Measurements from ENCODE around the gene MTG1.

Gene MTG1, protein sequence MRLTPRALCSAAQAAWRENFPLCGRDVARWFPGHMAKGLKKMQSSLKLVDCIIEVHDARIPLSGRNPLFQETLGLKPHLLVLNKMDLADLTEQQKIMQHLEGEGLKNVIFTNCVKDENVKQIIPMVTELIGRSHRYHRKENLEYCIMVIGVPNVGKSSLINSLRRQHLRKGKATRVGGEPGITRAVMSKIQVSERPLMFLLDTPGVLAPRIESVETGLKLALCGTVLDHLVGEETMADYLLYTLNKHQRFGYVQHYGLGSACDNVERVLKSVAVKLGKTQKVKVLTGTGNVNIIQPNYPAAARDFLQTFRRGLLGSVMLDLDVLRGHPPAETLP
- total RNA-seq = 8.7 to 11.2 reads per million in 2 donors

DNA sequence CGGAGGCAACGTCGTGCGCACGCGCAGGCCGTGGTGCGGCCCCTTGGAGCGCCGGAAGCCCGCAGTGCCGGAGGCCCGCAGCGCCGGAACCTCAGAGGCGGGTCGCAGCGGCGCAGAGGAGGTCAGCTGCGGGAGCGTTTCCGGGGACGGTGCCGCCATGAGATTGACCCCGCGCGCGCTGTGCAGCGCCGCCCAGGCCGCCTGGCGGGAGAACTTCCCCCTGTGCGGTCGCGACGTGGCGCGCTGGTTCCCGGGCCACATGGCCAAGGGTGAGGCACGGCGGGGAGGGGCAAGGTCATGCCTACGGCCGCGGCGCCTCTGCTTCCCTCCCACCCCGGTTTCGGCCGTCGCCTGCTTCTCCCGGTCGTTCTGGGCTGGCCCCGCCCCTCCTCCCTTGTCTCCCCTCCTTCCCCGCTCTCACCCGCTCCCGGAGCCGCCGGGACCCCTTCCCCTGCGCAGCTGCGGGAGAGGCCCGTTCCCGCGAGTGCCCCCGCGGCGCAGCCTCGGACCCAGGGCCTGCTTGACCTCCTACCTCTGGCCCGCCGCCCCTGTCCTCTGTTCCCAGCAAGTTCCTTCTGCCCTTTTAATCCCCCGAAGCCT, at the start of gene MTG1:
Gene MTG1, plus strand, starts transcription at position 94 of the 600 bp plus-strand sequence. Its CDS starts 64 bp downstream, at position 158.
- peak; percentile 87 to 92 (median 91) for DNase-seq

DNA sequence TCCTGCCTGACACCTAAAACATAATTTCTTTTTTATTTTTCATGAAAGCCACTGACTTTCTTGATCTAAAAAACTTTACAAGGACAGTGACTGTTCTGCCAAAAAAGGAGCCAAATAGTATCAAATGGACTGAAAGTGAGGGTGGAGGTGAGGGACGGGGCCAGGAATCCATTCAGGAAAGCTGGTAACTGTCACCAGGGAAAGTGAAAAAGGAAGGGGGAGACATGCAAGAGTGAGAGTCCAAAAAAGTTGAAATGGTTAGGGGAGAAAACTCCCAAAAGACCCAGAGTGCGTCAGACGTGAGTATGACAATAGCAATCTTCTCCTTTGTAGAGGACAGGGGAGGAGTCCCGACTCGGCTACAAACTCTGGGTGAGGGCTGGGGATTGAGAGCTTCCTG, 49.7 kb upstream of the MTG1 start:
- DNase-seq = no peak

DNA sequence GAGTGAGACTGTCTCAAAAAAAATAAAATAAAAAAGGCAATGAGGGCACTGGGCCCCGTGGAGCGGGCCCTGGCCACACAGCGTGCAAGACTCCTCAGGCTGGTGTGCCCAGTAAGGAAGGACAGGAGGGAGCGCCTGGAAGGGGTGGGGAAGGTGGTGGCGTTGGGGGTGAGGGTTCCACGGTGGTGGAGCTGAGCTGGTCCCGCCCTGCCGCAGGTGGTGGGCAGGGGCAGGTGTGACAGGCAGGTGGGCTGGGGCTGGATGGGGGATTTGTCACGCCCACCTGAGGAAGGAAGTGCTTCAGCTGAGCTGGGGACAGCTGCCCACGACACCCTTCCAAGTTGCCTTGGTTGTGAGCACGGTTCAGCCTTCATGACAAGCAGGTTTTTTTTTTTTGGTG, 47.5 kb upstream of the MTG1 start:
- DNase-seq = no peak

DNA sequence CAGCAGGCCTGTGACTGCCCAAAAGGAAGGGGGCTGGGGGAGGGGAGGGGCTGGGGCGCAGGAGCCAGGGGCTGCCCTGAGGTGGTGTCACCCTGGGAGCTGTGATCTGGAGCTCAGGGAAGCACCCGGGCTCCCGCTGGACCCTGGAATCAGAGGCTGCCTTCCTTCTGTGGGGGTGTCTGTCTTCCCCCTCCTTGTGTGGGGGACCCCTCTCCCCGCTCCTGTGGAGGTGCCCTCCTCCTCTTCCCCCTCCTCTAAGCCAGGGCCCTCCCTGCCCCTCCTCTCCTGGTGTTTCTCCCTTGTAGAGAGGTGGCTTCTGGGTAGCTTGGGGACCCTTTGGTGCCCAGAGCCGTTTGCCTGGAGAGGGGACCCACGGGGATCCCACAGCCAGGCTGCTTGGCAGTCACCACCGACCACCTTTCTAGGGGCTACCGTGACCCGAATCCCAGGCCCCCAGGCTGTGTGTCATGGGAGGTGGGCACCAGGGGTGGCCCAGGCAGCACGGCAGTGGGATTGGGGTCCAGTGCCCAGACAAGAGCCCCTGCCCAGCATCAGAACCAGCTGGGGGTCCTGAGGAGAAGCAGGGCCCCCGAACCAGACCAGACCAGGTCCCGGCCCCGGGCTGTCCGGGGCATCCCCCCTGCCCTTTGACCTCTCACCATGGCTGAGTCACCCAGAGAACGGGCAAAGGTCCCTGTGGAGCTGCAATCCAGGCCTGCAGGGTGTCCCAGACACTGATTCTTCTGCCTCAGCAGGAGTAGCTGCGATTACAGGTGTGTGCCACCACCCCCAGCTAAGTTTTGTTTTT, 46.0 kb upstream of the MTG1 start:
- no peak for DNase-seq

DNA sequence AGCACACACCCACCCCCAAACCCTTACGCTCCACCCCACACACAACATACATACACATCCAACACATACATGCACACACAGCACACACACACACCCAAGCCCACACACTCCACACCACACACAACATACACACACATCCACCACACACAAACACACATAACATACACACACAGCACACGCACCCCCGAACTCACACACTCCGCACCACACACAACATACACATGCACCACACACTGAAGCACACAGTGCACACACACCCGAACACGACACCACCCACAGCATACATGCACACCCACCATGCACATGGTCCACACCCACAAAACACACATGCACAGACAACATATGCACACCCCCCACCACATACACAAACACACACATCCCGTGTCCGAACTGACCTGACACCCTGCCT, 44.8 kb upstream of the MTG1 start:
- no peak for DNase-seq

DNA sequence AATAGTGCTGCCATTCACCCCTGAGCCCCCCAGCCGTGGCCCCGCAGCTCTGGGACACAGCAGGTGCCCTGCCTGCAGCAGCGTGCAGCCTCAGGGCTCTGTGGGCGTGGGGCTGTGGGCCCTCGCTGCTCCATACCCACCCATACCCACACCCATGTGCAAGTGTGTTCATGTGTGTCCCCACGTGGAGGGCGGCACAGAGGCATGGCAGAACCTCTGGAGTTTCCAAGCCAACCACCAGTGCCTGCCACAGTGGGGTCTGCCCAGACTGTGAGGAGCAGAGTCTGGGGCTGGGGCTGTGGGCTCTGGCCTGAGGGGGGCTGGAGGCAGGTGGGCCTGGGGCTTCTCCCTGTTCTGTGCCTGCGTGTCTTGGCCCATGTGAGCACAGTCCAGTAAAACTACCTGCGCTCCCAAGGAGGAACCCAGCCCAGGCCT, 44.4 kb upstream of the MTG1 start:
- no peak for DNase-seq

DNA sequence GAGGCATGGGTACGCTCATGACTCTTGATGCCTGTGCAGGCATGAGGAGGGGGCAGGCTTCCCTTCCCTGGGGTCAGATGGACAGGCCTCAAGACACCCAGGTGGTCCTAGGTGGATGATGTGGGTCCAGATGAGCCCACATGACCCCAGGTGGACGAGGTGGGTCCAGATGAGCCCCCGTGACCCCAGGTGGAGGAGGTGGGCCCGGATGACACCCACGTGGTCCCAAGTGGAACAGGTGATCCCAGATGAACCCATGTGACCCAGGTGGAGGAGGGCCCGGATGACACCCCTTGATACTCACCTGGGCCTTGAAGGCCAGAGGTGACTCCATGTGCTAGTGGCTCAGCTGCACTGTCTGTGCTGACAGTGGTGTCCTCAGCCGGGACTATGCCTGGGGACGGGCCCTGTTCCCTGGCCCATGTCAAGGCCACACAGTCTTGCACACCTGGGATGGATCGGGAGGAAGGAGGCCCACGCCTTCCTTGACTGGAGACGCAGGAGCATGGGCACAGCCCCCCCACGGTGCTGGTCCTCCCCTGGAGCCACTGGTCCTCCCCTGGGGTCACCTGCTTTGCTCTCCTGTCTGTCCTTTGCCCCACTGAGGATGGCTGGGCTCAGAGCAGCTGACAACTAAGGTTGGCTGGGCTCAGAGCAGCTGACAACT, 43.5 kb upstream of the MTG1 start:
- no peak for DNase-seq

DNA sequence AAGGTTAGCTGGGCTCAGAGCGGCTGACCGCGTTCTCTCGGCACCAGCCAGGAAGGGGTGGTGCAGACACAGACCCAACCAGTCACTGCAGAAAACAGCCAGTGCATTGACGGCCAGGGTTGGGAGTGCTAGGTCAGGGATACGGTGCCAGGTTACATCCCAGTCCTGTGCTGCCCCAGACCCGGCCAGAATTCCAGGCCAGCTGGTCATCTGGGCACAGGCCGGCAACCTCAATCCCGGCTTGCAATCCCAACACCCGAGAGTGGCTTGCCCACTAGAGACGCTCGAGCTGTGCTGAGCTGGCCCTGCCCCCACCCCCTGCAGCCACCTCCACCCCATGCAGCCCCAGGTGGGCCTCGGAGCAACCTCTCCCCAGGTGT, 43.0 kb upstream of the MTG1 start:
- no peak for DNase-seq

DNA sequence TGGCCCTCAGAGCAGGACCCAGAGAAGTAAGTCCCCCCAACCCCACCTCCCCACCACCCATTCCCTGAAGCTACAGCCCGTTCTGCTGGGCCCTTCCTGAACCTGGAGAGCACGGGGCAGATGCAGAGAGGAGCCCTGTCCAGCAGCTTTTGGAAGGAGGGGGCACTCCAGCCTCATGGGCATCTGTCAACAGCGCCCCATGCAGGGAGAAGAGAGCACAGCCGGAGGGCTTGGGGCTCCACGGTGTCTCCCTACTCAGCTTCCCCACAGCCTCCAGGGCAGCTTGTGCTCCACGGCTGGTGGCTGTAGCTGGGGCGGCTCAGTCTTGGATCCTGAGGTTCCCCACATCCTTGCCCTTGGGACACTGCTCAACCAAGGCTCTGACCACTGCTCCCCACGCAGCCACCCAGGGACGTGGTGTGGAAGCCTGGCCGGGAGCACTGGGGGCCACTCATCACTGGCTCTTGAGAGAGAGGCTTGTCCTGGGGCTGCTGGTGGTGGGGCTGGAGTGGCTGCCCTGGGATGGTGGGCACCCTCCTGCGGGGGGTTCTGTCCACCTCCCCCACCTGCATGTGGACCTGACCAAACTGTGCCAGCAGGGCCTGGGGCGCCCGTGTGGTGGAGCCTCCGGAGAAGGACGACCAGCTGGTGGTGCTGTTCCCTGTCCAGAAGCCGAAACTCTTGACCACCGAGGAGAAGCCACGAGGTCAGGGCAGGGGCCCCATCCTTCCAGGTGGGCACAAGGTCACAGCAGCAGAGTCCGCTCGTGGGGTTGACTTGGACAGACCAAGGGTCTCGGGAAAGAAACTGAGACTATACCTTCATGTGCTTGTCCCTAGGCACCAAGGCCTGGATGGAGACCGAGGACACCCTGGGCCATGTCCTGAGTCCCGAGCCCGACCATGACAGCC, 42.3 kb upstream of the MTG1 start:
- no peak for DNase-seq

DNA sequence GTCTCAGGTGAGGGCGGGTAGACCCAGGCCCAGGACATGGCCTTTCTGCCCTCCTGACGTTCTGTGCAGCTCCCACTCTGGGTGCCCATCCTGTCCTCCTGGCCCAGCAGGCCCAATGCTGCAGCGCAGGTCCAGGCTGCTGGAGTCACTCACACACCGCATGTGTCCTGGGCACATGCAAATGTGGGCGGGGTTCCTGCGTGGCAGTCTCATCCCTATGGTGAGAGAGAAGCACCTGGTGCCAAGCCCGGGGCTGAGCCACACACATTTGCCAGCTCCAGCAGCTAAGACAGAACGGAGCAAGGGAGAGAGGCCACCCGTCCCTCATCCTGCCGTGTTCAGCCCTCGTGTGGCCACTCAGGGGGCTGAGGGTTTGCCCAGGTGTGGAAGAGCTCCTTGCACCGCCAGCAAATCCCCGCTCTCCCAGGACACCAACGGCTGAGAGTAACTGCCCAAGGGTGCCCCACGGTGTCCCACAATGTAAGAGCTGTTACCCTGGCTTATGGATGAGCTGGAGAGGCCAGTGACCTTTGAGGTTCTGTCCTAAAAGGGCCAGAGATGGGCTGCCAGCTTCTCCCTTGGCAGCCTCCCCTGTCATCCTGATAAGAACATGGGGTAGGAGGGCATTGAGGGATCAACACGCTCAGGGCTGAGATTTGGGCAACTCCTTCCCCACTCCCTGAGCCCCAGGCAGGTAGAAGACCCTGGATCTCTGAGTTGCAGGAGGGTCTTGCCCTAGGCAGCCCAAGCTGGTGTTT, 40.6 kb upstream of the MTG1 start:
- DNase-seq = no peak

DNA sequence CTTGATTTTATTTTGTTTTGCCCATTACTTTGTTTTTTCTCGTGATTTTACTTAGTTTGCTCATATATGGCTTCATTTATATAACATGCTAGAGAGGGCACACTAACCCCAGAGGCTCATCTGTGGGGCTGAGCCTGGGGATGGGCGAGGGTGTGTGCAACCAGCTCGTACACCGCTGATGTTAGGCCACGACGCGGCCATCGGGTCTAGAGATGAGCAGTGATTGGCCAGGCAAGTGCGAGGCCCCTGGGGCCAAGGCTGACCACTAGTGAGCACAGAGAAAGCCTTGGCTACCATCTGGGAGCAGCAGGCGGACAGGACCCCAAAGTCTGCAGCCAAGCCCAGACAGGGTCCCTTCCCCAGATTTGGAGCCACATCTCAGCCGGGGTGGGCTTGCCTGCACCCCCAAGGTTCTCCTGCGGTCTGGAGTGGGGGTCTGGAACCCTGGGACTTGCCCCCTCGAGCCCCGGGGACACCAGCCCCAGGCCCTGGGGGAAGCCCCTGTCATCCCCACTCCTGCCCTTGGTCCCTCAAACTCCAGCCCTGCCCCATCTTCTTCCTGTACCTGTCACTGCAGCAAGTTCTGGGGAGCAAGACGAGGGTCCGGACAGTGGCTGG, 39.9 kb upstream of the MTG1 start:
- no peak for DNase-seq

DNA sequence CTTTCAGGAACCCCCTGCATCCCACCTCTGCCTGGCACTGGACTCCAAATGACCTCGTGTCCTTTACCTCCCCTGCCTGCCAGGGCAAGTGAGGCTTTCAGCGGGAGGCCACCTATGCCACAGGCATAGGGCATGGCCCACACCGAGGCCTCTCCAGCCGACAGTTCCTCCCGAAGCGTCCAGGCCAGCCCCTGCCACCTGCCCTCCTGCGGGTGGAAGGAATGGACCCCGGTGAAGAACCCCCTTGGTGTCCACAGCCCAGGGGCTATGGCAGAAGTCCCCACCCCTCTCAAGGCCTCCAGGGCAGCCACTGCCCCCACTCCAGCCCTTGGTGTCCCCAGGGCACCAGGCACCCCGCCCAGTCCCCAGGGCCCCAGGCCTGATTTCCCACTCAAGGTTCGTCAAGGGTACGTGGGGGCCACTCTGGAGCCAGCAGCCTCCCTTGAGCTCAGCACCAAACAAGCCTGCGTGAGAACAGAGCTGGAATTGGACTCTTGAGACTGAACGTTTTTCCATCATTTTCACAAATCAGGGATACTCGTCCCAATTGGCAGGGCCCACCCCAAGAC, 39.2 kb upstream of the MTG1 start:
- no peak for DNase-seq

DNA sequence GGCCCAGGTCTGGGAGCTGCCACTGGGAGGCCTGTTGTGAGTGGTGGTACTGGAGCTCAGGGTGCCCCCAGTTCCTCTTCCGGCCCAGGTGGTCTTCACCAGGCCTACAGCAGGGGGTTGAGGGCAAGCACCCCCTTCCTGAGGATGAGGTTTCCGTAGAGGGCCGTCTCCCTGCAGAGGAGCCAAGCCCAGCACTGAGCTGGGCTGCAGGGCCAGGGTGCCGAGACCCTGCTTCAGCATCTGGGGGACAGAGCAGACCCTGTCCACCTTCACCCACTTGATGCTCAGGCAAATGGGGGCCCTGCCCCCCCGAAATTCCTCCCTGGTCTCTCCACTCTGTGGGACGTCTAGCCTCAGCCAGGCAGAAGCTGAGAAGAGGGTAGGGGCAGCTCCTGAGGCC, 38.7 kb upstream of the MTG1 start:
- DNase-seq = no peak

DNA sequence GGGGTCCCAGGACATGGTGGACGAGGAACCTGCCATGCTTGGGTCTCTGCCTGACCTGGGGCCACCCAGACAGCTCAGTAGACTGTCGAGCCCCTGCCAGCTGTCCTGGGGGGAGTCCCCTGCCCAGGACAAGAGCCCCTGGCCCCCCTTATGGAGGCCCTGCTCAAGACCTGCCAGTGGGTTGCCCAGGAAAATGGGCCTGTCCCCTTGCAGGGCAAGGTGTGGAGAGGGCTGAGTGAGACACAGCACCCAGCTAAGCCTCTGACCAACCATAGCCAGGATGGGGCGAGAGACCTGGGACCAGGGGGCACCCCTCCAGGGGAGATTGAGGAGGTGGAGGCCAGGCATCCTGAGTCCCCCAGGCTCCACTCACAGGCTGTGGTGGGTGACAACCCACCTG, 38.0 kb upstream of the MTG1 start:
- DNase-seq = no peak

DNA sequence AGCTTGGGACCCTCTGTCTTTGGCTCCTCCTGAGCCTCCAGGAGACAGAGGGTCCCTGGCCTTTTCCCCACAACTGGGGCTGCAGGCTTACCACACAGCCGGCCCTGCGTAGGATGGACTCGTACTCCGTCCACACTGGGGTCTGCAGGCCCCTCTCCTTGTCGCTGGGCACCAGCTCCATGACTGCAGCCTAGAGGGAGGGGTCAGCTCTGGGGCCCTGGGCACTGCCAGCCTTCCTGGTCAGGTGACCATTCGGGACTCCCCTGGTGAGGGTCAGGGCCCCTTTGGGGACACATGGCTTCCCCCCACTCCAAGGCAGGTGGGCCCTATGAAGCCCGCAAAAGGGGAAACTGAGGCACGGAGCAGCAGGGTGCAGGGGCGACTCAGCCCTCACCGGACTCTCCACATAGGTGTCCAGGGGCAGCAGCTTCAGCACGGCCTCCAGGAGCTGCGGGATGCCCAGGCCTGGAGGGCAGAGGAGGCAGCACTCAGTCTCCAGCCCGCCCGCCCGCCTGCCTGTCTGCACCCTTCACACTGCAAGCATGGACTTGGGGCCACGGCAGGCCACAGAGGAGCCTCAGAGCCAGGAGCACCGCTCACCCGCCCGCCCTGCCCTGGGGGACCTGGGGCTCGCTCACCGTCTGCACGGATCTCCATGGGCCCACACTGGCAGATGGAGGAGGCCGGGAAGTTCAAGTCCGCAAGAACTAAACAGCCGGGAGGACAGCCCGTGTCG, 37.2 kb upstream of the MTG1 start:
- no peak for DNase-seq

DNA sequence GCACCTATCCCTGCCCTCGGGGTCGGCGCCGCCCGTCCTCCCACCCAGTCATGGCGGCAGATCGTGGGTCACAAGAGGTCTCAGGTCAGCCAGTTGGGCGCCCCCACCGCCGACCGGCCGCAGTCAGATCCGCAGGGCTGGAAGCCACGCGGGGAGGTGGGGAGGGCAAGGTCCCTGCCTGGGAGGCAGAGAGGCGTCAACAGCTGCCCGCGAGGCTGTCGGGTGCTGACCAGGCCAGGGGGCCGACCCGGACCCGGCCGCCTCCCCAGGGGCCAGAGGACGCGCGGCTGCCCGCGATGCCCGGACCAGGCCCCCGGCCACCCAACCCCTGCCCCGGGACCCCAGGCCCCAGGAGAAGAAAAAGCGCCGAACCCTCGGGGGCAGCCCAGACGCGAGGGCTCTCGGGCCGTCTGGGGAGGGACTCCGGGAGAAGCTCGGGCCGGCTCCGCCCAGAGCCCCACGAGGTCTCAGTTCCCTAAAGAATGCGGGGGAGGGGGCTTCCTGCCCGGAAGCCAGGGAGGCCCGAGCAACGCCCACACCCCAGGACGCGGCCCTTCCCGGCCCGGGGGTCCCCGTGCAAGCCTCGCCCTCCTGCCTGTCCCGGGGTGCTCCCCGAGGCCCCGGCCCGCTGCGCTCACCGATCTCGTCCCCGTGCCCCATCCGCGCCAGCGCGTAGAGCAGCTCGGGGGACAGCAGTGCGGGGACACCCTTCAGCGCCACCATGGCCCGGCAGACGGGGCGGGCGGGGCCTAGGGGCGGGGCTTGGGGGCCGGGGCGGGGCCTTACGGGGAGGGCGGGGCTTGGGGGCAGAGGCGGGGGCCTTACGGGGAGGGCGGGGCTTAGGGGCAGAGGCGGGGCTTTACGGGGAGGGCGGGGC, 36.4 kb upstream of the MTG1 start, which contains the start of gene FUOM:
Gene FUOM, minus strand, starts transcription at position 735 of the 877 bp plus-strand sequence. Its CDS starts 12 bp downstream, at position 723.
- peak; percentile 52 to 72 (median 62) for DNase-seq

DNA sequence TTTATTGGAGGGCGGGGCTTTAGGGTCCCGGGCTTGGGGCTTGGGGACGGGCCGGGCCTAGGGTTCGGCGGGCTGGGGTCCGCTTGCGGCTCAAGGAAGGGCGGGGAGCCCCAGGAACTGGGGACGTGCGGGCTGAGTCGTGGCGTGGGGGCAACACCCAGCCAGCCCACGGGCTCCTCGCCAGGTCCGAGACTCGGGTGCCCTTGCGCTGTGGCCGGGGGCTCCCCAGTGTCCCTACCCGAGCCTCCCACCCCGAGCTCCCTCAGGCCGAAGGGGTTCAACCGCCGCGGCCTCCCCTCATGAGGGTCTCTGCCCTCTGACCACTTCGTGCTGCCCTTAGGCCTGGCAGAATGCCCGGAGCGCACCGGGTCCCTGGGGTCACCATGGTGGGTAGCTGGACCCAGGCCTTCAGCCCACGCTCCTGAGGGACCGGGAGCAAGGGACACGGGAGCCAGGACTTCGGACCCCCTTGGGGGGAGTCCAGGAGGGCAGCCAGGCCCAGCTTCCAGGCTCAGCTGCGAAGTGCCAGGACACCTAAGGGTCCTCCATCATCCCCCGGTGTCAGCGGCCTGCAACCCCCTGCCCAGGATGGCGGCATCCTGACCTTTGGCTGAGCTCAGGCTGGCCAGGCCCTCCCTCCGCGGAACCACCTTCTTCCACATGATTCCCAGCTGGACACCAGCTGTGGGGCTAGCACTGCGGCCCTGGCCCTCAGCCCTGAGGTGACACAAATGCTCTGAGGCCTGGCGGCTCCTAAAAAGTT, 35.6 kb upstream of the MTG1 start:
- DNase-seq = no peak

DNA sequence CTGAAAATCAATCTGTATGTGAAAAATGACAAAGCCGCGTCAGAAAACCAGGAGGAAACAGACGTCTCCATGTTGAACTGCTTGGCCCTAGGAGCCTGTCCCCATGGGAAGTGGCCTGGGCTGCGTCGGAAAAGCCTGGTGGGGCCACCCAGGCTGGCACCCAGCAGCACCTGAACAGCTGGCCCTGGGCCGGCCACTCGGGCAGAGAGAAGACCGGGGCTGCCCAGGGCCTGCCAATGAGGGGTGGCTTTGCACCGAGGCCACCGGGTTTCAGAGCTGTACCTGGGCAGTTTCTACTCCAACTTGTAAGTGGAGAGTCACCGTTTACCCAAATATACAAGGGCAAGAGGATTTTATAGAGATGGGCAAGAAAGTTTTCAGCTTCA, 35.0 kb upstream of the MTG1 start:
- no peak for DNase-seq

All from T-helper 2 cell (primary cell).